Uterus (tissue), 4 donors: ENCODE measurements around the gene EGFLAM. TPM values are rescaled to one million over a fixed set of nuclear protein-coding genes. Genes with fewer than 3 reads are reported as not detected.

Experiments
- DNase-seq, 2 donors: peaks; one replicate each; pipeline ENCODE4 v3.0.0-alpha.2; 2019 to 2020
- H3K27ac ChIP-seq, 2 donors: fragments of 200-600 bp; sonication (generic); 1 replicate in 1 of 2; 2 replicates in 1 of 2; pipeline ENCODE4 v1.5.1; 2016 to 2018
- H3K27me3 ChIP-seq, 2 donors: fragments of 200-600 bp; sonication (generic); one replicate each; pipeline ENCODE4 v1.5.1; 2018 to 2019; ENCODE audit warnings: control low read depth in 1 of 2
- H3K36me3 ChIP-seq, 2 donors: fragments of 200-600 bp; sonication (generic); one replicate each; pipeline ENCODE4 v1.5.1; 2019; ENCODE audit warnings: control low read depth in 1 of 2
- H3K4me1 ChIP-seq, 2 donors: fragments of 200-600 bp; sonication (generic); one replicate each; pipeline ENCODE4 v1.5.1; 2018 to 2019; ENCODE audit warnings: control low read depth in 1 of 2
- H3K4me3 ChIP-seq, 2 donors: fragments of 200-600 bp; sonication (generic); 1 replicate in 1 of 2; 2 replicates in 1 of 2; pipeline ENCODE4 v1.5.1; 2018 to 2019; ENCODE audit warnings: mild to moderate bottlenecking in 1 of 2
- H3K9me3 ChIP-seq, 2 donors: fragments of 200-600 bp; sonication (generic); one replicate each; pipeline ENCODE4 v1.5.1; 2019; ENCODE audit warnings: control low read depth in 1 of 2
- POLR2A ChIP-seq, 2 donors: fragments of 450-650 bp; IDR thresholded peaks; one replicate each; pipeline ENCODE4 v1.6.1; 2016; ENCODE audit warnings: antibody characterized with exemption in 2 of 2, mild to moderate bottlenecking in 1 of 2, moderate library complexity in 1 of 2
- intact Hi-C: fragments of 100-400 bp; cut with DNase I; formaldehyde crosslinking; loops from one replicate; pipeline ENCODE4 v1.15.1; 2023; ENCODE audit warnings: low total_unique reads
- small RNA-seq: library from RNA; depleted of rRNA; stranded (forward); fragments of <200 nt; gene quantifications from one replicate; pipeline ENCODE3, GENCODE V24; 2016
- total RNA-seq, 4 donors: library from RNA; depleted of rRNA in 3 of 4; stranded (reverse); fragments of >200 nt in 3 of 4; gene quantifications; one replicate each; pipeline versions ENCODE4 v1.1.0 to v1.2.4, GENCODE V29; 2014 to 2023
- TF ChIP-seq, protein P1 (sequence below), 4 experiments: fragments of 200-600 bp in 2 of 4; fragments of 450-650 bp in 2 of 4; sonication (generic) in 2 of 4; IDR thresholded peaks; one replicate each; pipeline ENCODE4 v1.5.1; 2016 to 2019; ENCODE audit warnings: antibody characterized with exemption in 4 of 4, mild to moderate bottlenecking in 2 of 4, moderate library complexity in 1 of 4
- donor health status: DM: yes; HTN: yes; CAD: no.

Gene EGFLAM
- total RNA-seq, 4 donors from 2014 or later = 0.26 to 16.8 (median 3.6) TPM

DNA sequence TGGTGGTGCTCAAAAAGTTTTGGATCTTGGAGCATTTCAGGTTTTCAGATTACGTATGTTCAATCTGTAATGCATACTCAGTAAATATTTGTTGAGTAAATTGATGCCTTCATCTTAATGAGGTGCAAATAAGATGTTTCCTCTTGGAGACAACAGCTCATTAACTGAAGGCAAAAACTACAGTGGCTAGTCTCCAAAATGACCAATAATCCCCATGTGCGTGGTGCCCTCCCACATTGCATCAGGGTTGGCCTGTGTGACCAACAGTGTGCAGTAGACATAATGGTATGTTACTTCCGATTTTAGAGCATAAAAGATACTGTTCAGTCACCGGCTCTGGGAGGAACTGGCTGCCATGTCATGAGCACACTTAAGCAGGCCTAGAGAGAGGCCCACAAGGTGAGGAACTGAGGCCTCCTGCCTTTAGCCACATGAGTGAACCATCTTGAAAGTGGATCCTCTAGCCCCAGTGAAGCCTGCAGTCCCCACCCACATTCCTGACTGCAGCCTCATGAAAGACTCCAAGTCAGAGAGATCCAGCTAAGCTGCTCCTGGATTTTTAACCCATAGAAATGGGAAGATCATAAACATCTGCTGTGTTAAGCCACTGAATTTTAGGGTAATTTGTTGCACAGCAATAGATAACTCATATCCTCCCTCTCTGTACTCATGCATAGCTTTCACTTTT lies 242.4 kb downstream of the EGFLAM start:
- Histone ChIP-seq H3K36me3 (peaks cover 0 to 2% of the 10 kb centered on the region in 2 donors), H3K27me3 (no peaks in the 10 kb centered on the region), H3K9me3 (no peaks in the 10 kb centered on the region), H3K4me1 (no peaks in the 10 kb centered on the region), H3K27ac (no peak overlapping the region), H3K4me3 (no peak overlapping the region)
- TF ChIP-seq, protein P1, sequence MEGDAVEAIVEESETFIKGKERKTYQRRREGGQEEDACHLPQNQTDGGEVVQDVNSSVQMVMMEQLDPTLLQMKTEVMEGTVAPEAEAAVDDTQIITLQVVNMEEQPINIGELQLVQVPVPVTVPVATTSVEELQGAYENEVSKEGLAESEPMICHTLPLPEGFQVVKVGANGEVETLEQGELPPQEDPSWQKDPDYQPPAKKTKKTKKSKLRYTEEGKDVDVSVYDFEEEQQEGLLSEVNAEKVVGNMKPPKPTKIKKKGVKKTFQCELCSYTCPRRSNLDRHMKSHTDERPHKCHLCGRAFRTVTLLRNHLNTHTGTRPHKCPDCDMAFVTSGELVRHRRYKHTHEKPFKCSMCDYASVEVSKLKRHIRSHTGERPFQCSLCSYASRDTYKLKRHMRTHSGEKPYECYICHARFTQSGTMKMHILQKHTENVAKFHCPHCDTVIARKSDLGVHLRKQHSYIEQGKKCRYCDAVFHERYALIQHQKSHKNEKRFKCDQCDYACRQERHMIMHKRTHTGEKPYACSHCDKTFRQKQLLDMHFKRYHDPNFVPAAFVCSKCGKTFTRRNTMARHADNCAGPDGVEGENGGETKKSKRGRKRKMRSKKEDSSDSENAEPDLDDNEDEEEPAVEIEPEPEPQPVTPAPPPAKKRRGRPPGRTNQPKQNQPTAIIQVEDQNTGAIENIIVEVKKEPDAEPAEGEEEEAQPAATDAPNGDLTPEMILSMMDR (IDR thresholded peaks at IDR 0.05) = no peak
- TF ChIP-seq POLR2A (IDR thresholded peaks at IDR 0.05) = no peak
- intact Hi-C loops = no loop called here
- no peak for DNase-seq

DNA sequence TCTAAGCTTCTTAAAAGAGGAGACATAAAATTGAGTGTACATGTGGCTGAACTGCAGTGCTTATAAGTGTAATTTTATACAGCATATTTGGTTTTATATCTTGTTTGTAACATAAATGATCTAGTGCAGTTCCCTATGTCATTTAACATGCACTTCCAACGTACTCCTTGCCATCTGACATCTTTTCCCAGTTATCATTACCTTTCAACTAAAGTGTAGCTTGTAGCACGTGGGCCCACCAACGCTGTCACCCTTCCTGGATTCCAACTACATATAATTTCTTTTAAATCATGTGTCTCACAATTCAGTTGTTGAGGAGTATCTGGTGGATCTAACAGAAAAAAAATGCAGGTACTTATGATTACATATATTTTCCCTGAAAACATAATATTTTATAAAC lies 247.9 kb downstream of the EGFLAM start:
- intact Hi-C loops = no loop called here
- H3K27ac ChIP-seq = no peak overlapping the region
- no peaks in the 10 kb centered on the region for H3K9me3 ChIP-seq
- H3K36me3 ChIP-seq = peaks cover 2% of the 10 kb centered on the region in 2 donors
- H3K4me3 ChIP-seq = no peak overlapping the region
- no peak for DNase-seq
- H3K4me1 ChIP-seq = no peaks in the 10 kb centered on the region
- no peaks in the 10 kb centered on the region for H3K27me3 ChIP-seq
- TF ChIP-seq, protein P1 (IDR thresholded peaks at IDR 0.05) = no peak
- no peak for TF ChIP-seq POLR2A (IDR thresholded peaks at IDR 0.05)

DNA sequence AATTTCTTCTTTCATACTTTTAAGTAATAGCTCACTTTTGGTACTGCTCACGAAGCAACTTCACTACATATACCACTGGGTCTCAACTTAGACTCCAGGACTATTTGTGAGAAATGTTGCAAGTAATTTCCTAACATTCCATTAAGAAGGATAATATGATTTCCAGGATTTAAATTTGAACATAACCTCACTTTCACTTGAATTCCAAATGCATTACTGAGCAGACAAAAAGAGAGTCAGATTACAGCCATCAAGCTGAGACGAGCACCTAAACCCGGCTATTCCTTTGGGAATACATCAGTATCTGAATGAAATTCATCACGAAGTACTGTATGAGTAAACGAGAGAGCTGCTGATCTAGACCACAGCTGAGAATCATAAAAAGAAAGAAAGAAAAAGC lies 250.8 kb downstream of the EGFLAM start:
- no peak for DNase-seq
- TF ChIP-seq, protein P1 (IDR thresholded peaks at IDR 0.05) = no peak
- TF ChIP-seq POLR2A (IDR thresholded peaks at IDR 0.05) = no peak
- no peak overlapping the region for H3K4me3 ChIP-seq
- H3K36me3 ChIP-seq = peaks cover 2% of the 10 kb centered on the region in 2 donors
- no peaks in the 10 kb centered on the region for H3K9me3 ChIP-seq
- H3K27me3 ChIP-seq = no peaks in the 10 kb centered on the region
- H3K27ac ChIP-seq = no peak overlapping the region
- no peaks in the 10 kb centered on the region for H3K4me1 ChIP-seq
- intact Hi-C loops = no loop called here

Small RNA genes lying within 50 kb of the gene (small RNA-seq; reads per million reads assigned to genes)
- gene AC091839.1 = not detected
